ENCODE data around the gene PIANP. TPM values are rescaled to one million over a fixed set of nuclear protein-coding genes. Genes with fewer than 3 reads are reported as not detected.

Gene PIANP
- total and polyA plus RNA-seq, 10 of the 15 experiments (the other 5 are each of a cell fraction or from before 2014, with no cell fraction given): 0.08 to 0.12 (median 0.08) TPM; not detected in 7

GRCh38 chr12:6730169-6730568 is 29.6 kb upstream of the PIANP start:
- intact Hi-C loops (cut with micrococcal nuclease; ENCODE audit: unreplicated experiment) (no loop called here), in situ Hi-C loops (cut with MboI) (no loop called here)
- WGBS (ENCODE audit: insufficient coverage, insufficient replicate concordance, low lambda C conversion rate, missing lambda C conversion rate): 38% methylated on average over 8 of the region's 8 CpGs
- CTCF ChIA-PET: interaction anchor here (1.1 kb wide), 1 partner anchor 16 kb away, joined by 3 read pairs; no protein-coding TSS in a partner anchor
- Histone ChIP-seq H4K20me1 (ENCODE audit: control insufficient read depth, insufficient read depth) (no peaks in the 10 kb centered on the region), H3K9me3 (replicated peaks; ENCODE audit: control insufficient read depth, insufficient read depth, low read length) (no peaks in the 10 kb centered on the region), H3K4me3 (no peak overlapping the region), H3K36me3 (ENCODE audit: control insufficient read depth in 2 of 2, insufficient read depth in 2 of 2, low read length in 1 of 2) (peaks cover 7 to 11% of the 10 kb centered on the region in 2 experiments; a peak in 3 of 4 replicates), H3K9ac (ENCODE audit: control insufficient read depth, insufficient read depth, low read length) (no peak overlapping the region), H3K4me1 (ENCODE audit: control insufficient read depth, insufficient read depth, low read length) (no peaks in the 10 kb centered on the region; the same call in 1 of the 2 replicates), H2AFZ (ENCODE audit: control insufficient read depth, low read depth, low read length) (no peak overlapping the region), H3K79me2 (ENCODE audit: control insufficient read depth, insufficient read depth, low read length) (peaks cover 3% of the 10 kb centered on the region; the same call in 1 of the 2 replicates), H3K27ac (ENCODE audit: control insufficient read depth, insufficient read depth) (no peak overlapping the region), H3K4me2 (ENCODE audit: control insufficient read depth, insufficient read depth) (no peak overlapping the region), H3K27me3 (replicated peaks in 1 of 2; ENCODE audit: control insufficient read depth in 2 of 2, insufficient read depth in 2 of 2, low read length in 1 of 2) (no peaks in the 10 kb centered on the region)
- no peak for TF ChIP-seq BMI1 (IDR thresholded peaks at IDR 0.05; ENCODE audit: borderline replicate concordance)
- TF ChIP-seq NRF1 (conservative IDR thresholded peaks at IDR 0.05; ENCODE audit: low read depth, low read length): no peak
- TF ChIP-seq, protein P1, sequence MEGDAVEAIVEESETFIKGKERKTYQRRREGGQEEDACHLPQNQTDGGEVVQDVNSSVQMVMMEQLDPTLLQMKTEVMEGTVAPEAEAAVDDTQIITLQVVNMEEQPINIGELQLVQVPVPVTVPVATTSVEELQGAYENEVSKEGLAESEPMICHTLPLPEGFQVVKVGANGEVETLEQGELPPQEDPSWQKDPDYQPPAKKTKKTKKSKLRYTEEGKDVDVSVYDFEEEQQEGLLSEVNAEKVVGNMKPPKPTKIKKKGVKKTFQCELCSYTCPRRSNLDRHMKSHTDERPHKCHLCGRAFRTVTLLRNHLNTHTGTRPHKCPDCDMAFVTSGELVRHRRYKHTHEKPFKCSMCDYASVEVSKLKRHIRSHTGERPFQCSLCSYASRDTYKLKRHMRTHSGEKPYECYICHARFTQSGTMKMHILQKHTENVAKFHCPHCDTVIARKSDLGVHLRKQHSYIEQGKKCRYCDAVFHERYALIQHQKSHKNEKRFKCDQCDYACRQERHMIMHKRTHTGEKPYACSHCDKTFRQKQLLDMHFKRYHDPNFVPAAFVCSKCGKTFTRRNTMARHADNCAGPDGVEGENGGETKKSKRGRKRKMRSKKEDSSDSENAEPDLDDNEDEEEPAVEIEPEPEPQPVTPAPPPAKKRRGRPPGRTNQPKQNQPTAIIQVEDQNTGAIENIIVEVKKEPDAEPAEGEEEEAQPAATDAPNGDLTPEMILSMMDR (IDR thresholded peaks at IDR 0.05 in 2 of 3, conservative IDR thresholded peaks at IDR 0.05 in 1 of 3; ENCODE audit: control insufficient read depth in 2 of 3, extremely low read depth in 1 of 3, insufficient read depth in 1 of 3, low read depth in 3 of 3, low read length in 3 of 3): 0 out of 6 replicates have a peak, but pooled peaks of 1 of the 3 experiments have one; percentile 2
- no peak for TF ChIP-seq ASH2L (IDR thresholded peaks at IDR 0.05; ENCODE audit: borderline replicate concordance, low read depth)
- no peak for TF ChIP-seq ESRRA (IDR thresholded peaks at IDR 0.05; ENCODE audit: low read length)
- RAD21 ChIA-PET (ENCODE audit: unreplicated experiment): no interaction called here
- SMC1A ChIA-PET (ENCODE audit: uncharacterized antibody, unreplicated experiment): no interaction called here
- BruUV-seq (replicated peaks): no TSS peak
- no peak for ATAC-seq
- FAIRE-seq: no peak
- DNase-seq (ENCODE audit: low read depth, low spot score): no peak
- POLR2A ChIA-PET: no interaction called here

DNA sequence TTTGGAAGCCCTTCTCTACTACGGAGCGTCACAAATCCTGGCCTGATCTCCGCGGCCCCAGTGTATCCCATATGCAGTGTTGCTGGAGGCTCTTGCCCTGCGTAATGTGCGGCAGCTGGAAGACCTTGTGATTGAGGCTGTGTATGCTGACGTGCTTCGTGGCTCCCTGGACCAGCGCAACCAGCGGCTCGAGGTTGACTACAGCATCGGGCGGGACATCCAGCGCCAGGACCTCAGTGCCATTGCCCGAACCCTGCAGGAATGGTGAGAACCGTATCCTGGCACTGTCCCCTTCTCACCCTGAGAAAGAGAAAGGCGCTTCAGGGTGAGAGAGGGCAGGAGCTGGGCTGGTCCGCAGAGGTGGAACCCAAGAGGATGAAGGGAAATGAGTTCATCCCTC is 28.6 kb upstream of the PIANP start:
- POLR2A ChIA-PET: interaction anchor here (0.5 kb wide), 1 partner anchor 79 kb away, joined by 3 read pairs; no protein-coding TSS in a partner anchor
- no peak overlapping the region for H3K4me2 ChIP-seq (ENCODE audit: control insufficient read depth, insufficient read depth)
- H3K79me2 ChIP-seq (ENCODE audit: control insufficient read depth, insufficient read depth, low read length): peaks cover 10% of the 10 kb centered on the region
- no peaks in the 10 kb centered on the region; the same call in 1 of the 2 replicates for H3K4me1 ChIP-seq (ENCODE audit: control insufficient read depth, insufficient read depth, low read length)
- no TSS peak for BruUV-seq (replicated peaks)
- H3K27me3 ChIP-seq (replicated peaks in 1 of 2; ENCODE audit: control insufficient read depth in 2 of 2, insufficient read depth in 2 of 2, low read length in 1 of 2): no peaks in the 10 kb centered on the region
- RAD21 ChIA-PET (ENCODE audit: unreplicated experiment): no interaction called here
- no peaks in the 10 kb centered on the region for H3K9me3 ChIP-seq (replicated peaks; ENCODE audit: control insufficient read depth, insufficient read depth, low read length)
- FAIRE-seq (no peak), ATAC-seq (no peak), DNase-seq (ENCODE audit: low read depth, low spot score) (no peak)
- no peak overlapping the region for H3K27ac ChIP-seq (ENCODE audit: control insufficient read depth, insufficient read depth)
- no peak overlapping the region for H2AFZ ChIP-seq (ENCODE audit: control insufficient read depth, low read depth, low read length)
- no peaks in the 10 kb centered on the region for H4K20me1 ChIP-seq (ENCODE audit: control insufficient read depth, insufficient read depth)
- in situ Hi-C loops (cut with MboI): no loop called here
- H3K4me3 ChIP-seq: no peak overlapping the region
- H3K9ac ChIP-seq (ENCODE audit: control insufficient read depth, insufficient read depth, low read length): no peak overlapping the region
- SMC1A ChIA-PET (ENCODE audit: uncharacterized antibody, unreplicated experiment): no interaction called here
- WGBS (ENCODE audit: insufficient coverage, insufficient replicate concordance, low lambda C conversion rate, missing lambda C conversion rate): 96% methylated on average over 18 of the region's 18 CpGs
- H3K36me3 ChIP-seq (ENCODE audit: control insufficient read depth in 2 of 2, insufficient read depth in 2 of 2, low read length in 1 of 2): peaks cover 7 to 11% of the 10 kb centered on the region in 2 experiments; a peak in 3 of 4 replicates
- CTCF ChIA-PET: no interaction called here
- intact Hi-C loops (cut with micrococcal nuclease; ENCODE audit: unreplicated experiment): no loop called here
- TF ChIP-seq SPI1 (IDR thresholded peaks at IDR 0.05; ENCODE audit: borderline replicate concordance, insufficient read depth, low read depth, low read length): no peak
- TF ChIP-seq RAD21 (IDR thresholded peaks at IDR 0.05; ENCODE audit: insufficient read depth, low read depth, low read length): no peak
- no peak for TF ChIP-seq CBFB (IDR thresholded peaks at IDR 0.05; ENCODE audit: low read depth)
- no peak for TF ChIP-seq CBX5 (IDR thresholded peaks at IDR 0.05; ENCODE audit: low read depth)
- no peak for TF ChIP-seq STAT3 (IDR thresholded peaks at IDR 0.05; ENCODE audit: low read depth, low read length)
- TF ChIP-seq HDGF (IDR thresholded peaks at IDR 0.05): no peak
- TF ChIP-seq TBL1XR1 (IDR thresholded peaks at IDR 0.05; ENCODE audit: low read depth, low read length): no peak
- no peak for TF ChIP-seq NBN (IDR thresholded peaks at IDR 0.05)
- no peak for TF ChIP-seq PAX8 (IDR thresholded peaks at IDR 0.05)
